Measurements from ENCODE around the gene IZUMO4.

Gene IZUMO4, protein sequence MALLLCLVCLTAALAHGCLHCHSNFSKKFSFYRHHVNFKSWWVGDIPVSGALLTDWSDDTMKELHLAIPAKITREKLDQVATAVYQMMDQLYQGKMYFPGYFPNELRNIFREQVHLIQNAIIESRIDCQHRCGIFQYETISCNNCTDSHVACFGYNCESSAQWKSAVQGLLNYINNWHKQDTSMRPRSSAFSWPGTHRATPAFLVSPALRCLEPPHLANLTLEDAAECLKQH

DNA sequence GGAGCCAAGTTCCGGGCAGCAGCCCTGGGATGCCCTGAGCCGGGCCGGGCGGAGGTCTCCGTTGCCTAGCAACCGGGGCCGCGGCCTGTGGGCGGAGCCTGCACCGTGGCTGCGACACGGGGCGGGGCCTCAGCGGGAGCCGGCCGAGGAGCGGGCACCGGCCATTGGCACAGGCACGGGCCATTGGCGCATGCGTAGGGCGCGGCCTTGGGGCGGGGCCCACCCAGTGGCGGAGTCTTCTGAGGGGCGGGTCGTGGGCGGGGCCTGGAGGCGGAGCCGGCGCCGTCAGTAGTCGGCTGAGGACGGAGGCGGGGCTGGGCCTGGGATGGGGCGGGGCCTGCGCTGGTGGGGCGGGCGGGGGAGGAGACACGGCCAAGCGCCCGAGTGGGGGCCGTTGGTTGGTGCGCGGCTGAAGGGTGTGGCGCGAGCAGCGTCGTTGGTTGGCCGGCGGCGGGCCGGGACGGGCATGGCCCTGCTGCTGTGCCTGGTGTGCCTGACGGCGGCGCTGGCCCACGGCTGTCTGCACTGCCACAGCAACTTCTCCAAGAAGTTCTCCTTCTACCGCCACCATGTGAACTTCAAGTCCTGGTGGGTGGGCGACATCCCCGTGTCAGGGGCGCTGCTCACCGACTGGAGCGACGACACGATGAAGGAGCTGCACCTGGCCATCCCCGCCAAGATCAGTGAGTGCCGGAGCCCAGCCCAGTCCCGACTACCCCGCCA is at the start of gene IZUMO4:
IZUMO4 (plus strand) TSS at position 436 of the 723 bp plus-strand sequence; CDS start at position 467, 31 bp downstream.
- Histone ChIP-seq H3K4me1 (ENCODE audit: insufficient read depth, low read length) (peaks cover 14% of the 10 kb centered on the region), H3K36me3 (ENCODE audit: insufficient read depth, low read length) (peaks cover 28% of the 10 kb centered on the region), H2AFZ (ENCODE audit: low read depth, low read length) (peak within 1 kb of the TSS; percentile 59), H3K9me3 (ENCODE audit: low read length) (no peaks in the 10 kb centered on the region), H3K27me3 (ENCODE audit: insufficient read depth, low read length) (no peaks in the 10 kb centered on the region), H3K4me3 (ENCODE audit: low read length) (peak within 1 kb of the TSS; percentile 69)

DNA sequence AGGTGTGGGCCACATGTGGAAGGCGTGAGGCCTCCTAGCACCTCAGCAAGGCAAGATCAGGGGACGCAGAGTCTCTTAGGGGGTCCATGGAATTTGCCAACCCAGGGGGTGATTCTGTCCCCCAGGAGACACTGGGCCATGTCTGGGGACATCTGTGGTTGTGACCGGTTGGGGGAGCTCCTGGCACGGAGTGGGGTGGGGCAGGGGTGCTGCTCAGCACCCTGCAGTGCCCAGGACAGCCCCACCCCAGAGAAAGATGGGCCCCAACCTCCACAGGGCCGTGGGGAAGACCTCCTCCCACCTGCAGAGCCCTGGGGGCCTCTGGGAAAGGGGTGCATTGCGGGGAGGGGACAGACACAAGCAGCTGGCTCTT is 49.7 kb upstream of the IZUMO4 start:
- H3K4me1 ChIP-seq (ENCODE audit: insufficient read depth, low read length): peaks cover 24% of the 10 kb centered on the region
- no peak overlapping the region for H3K4me3 ChIP-seq (ENCODE audit: low read length)

DNA sequence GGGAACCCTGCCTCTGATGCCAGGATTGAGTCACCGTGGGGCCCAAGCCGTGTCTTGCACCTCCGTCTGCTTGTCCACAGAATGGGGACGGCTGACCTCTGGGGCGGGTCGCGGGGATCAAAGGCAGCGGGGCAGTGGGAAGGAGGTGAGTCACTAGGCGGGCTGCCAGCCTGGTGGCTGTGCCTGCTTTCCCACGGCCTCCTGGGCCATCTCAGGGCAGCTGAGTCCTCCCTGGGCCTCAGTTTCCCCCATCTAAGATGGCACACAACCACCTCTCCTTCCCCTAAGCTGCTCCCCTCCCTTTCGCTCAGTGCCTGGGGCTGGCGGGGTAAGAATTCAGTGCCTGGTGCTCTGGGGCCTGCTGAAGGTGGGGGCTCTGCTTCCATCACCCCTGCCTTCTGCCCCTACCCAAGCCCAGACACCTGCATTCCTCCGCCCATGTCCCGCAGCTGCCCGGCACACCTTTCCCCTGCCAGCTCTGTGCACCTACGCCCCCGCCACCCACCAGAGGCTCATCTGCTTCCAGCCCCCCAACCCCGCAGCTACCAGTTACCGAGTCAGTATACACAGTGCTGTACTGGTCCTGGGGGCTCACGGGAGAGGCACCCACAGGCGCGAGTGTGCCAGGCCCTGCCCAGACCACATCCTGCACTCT is 49.1 kb upstream of the IZUMO4 start:
- no peak overlapping the region for H3K4me3 ChIP-seq (ENCODE audit: low read length)
- H3K36me3 ChIP-seq (ENCODE audit: insufficient read depth, low read length): peaks cover 46% of the 10 kb centered on the region
- H3K27me3 ChIP-seq (ENCODE audit: insufficient read depth, low read length): no peaks in the 10 kb centered on the region
- H2AFZ ChIP-seq (ENCODE audit: low read depth, low read length): no peak overlapping the region
- no peaks in the 10 kb centered on the region for H3K9me3 ChIP-seq (ENCODE audit: low read length)
- peaks cover 24% of the 10 kb centered on the region for H3K4me1 ChIP-seq (ENCODE audit: insufficient read depth, low read length)

More for the DNA sequence above, 49.7 kb upstream of the IZUMO4 start:
- Histone ChIP-seq H3K27me3 (ENCODE audit: insufficient read depth, low read length) (no peaks in the 10 kb centered on the region), H3K9me3 (ENCODE audit: low read length) (no peaks in the 10 kb centered on the region), H2AFZ (ENCODE audit: low read depth, low read length) (no peak overlapping the region), H3K36me3 (ENCODE audit: insufficient read depth, low read length) (peaks cover 51% of the 10 kb centered on the region)

DNA sequence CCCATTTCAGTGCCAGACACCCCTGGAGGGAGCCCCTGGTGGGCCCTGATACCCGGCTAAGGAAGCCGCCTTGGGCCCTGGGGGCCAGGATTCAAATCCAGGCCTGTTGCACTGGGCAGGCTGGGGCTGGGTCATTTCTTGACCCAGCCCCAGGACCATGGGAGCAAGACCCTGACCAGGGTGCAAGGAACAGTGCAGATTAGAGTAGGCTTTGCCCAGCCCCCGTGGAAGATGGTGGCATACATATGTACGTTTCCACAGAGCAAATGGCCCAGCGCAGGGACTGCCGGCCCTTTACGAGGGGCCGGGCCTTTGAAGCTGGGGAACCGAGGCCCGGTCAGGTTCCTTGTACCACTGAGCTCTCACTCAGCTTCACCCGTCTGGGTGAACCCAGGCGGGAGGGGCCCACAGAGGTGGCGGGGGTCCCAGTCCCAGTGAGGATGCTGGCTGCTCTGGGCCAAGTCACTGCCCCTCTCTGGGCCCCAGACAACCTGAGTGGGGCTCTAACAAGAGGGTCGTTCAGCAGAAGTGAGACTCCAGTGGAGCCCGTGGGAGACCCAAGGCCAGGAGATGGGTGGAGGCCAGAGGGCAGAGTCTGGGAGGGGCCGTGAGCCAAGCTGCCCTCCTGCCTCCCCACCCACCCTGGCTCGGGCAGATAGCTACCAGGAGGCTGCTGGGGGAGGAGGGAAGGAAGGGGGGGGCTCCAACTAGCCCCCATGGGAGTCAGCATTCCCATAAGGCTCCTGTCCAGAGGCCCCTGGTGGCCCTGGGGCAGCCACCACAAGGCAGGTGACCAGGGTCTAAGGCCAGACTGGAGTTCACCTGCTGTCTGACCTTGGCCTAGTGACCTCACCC is 48.4 kb upstream of the IZUMO4 start:
- no peaks in the 10 kb centered on the region for H3K27me3 ChIP-seq (ENCODE audit: insufficient read depth, low read length)
- peaks cover 38% of the 10 kb centered on the region for H3K36me3 ChIP-seq (ENCODE audit: insufficient read depth, low read length)
- no peak overlapping the region for H3K4me3 ChIP-seq (ENCODE audit: low read length)
- H3K4me1 ChIP-seq (ENCODE audit: insufficient read depth, low read length): peaks cover 24% of the 10 kb centered on the region
- H2AFZ ChIP-seq (ENCODE audit: low read depth, low read length): no peak overlapping the region
- no peaks in the 10 kb centered on the region for H3K9me3 ChIP-seq (ENCODE audit: low read length)

DNA sequence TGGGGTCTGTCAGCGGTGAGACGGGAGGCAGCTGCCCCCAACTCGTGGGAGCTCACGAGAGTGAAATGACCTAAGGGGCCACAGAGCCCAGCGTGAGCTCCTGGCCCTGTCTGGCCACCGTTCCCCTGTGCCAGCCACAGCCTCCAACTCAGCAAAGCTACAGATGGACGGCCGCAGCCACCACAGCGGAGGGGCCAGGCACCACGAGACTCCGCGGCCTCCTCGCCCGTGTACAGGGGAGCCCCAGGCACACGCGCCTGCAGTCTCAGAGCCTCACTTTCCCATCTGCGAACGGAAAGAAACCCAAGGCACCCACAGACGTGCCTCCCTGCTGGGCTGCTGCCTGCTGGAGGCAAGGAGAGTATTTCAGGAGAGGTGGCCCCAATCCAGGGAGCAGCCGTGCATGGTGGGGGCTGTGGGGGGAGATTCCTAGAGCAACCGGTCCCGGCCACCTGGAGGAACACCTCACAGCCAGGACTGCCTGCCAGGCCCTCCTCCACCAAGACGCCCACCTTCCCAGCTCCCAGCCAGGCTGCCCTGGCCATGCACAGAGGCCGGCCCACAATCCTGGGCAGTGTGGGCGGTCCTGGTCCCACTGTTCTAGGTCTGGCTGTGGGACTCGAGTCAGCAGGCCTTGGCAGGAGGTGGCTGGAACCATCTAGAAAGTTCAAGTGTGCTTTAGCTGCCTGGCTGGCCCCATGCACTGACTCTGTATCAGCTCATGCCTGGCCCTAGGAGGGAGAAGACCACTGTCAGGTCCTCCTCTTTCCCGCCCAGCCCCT is 47.6 kb upstream of the IZUMO4 start:
- no peaks in the 10 kb centered on the region for H3K27me3 ChIP-seq (ENCODE audit: insufficient read depth, low read length)
- H3K4me3 ChIP-seq (ENCODE audit: low read length): peak overlapping the region; percentile 76
- no peaks in the 10 kb centered on the region for H3K9me3 ChIP-seq (ENCODE audit: low read length)
- no peak overlapping the region for H2AFZ ChIP-seq (ENCODE audit: low read depth, low read length)
- peaks cover 24% of the 10 kb centered on the region for H3K4me1 ChIP-seq (ENCODE audit: insufficient read depth, low read length)
- H3K36me3 ChIP-seq (ENCODE audit: insufficient read depth, low read length): peaks cover 32% of the 10 kb centered on the region

DNA sequence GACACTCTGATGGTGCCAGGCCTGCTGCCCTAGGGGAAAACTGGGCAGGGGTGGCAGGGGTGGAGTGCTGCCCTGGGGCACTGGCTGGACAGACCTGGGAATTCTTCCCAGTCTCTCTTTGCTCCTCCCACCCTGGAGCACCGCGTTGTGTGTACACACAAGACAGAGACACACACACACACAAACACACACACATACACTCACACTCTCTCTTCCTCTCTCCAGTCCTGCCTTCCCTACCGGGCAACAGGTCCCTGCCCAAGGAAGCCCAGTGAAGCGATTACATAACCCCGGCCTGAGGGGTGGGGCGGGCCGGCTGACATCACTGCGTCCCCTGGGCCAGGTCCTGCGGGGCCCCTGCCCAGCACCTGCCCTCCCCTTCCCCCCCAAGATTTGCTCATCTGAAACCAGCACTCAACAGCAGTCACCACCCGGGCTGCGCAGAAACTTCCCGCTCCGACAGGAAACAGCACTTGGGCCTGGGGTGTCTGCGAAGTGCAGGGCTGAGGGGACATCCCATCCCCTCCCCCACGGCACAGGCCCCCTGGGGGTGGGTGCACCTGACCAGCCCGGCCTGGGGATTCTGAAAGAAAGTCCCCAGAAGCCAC is 46.9 kb upstream of the IZUMO4 start:
- H3K4me3 ChIP-seq (ENCODE audit: low read length): peak overlapping the region; percentile 76
- peaks cover 24% of the 10 kb centered on the region for H3K4me1 ChIP-seq (ENCODE audit: insufficient read depth, low read length)
- peaks cover 28% of the 10 kb centered on the region for H3K36me3 ChIP-seq (ENCODE audit: insufficient read depth, low read length)
- H3K9me3 ChIP-seq (ENCODE audit: low read length): no peaks in the 10 kb centered on the region
- H3K27me3 ChIP-seq (ENCODE audit: insufficient read depth, low read length): no peaks in the 10 kb centered on the region
- H2AFZ ChIP-seq (ENCODE audit: low read depth, low read length): no peak overlapping the region

DNA sequence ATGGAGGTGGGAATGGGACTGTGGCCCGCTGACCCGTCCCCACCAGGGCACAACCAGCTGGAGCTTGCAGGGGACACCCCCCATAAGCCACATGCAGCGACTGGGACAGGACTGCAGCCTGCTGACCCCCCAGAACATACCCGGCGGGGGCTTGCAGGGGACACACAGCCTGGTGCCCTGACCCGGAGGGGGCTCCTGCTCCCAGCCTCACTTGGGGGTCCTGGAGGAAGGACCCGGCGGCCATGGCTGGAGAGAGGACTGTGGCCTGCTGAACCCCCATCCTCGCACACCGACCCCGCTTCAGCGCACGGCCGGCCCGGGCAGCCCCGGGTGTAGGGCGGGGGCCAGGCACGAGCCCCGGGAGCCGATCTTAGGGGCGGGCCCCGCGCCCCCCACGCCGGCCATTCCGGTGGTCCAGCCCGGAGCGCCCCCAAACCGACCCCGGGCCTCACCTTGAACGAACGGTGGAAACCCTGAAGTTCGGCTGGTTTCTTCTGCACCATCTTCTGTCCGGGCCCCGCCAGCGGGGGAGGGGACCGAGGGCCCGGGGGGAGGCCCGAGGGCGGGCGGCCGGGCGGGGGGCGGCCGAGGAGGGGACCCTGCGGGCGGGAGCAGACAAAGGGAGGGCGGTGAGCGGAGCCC is 46.2 kb upstream of the IZUMO4 start:
- H2AFZ ChIP-seq (ENCODE audit: low read depth, low read length): no peak overlapping the region
- H3K27me3 ChIP-seq (ENCODE audit: insufficient read depth, low read length): no peaks in the 10 kb centered on the region
- no peaks in the 10 kb centered on the region for H3K9me3 ChIP-seq (ENCODE audit: low read length)
- peaks cover 26% of the 10 kb centered on the region for H3K4me1 ChIP-seq (ENCODE audit: insufficient read depth, low read length)
- H3K4me3 ChIP-seq (ENCODE audit: low read length): peak overlapping the region; percentile 76
- peaks cover 22% of the 10 kb centered on the region for H3K36me3 ChIP-seq (ENCODE audit: insufficient read depth, low read length)

DNA sequence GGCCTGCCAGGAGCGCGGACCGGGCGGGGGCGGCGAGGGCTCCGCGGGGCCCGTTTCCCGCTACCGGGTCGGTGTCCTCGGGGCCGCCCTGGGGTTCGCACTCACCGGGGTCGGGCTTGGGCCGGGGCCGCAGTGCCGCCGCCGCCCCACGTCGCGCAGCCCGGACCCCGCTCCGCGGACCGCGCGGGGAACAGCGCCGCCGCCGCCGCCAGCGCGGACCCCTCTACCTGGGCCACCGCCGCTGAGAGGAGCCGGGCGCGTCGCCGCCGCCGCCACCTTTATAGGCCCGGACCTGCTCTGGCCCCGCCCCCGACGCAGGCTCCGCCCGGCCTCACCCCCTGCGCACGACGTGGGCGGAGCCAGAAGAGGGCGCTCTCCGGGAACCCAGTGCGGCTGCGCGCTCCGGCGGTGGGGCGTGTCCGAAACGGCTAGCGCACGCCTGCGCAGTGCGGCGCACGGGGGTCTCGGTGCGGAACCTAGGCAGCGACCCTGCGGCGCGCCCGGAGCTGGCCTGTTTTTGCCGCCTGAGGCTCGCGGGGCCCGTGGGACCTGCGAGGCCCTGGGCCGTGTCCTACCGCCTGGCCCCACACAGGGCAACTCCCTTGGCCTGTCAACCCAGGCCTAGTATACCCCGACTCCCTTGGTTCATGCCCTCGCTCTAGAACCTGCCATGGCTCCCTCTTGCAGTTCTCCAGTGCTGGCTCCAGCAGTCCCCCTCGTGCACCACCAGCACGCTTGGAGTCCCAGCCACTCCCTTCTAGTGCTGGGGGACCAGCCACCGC is 45.5 kb upstream of the IZUMO4 start, which contains the start of gene MKNK2:
MKNK2 (minus strand) TSS at position 254 of the 782 bp plus-strand sequence. CDS start 393 bp downstream, outside the sequence.
- H3K4me1 ChIP-seq (ENCODE audit: insufficient read depth, low read length): peaks cover 33% of the 10 kb centered on the region
- peak within 1 kb of the TSS; percentile 76 for H3K4me3 ChIP-seq (ENCODE audit: low read length)
- peak within 1 kb of the TSS; percentile 12 for H2AFZ ChIP-seq (ENCODE audit: low read depth, low read length)
- peaks cover 17% of the 10 kb centered on the region for H3K36me3 ChIP-seq (ENCODE audit: insufficient read depth, low read length)
- H3K27me3 ChIP-seq (ENCODE audit: insufficient read depth, low read length): no peaks in the 10 kb centered on the region
- no peaks in the 10 kb centered on the region for H3K9me3 ChIP-seq (ENCODE audit: low read length)

DNA sequence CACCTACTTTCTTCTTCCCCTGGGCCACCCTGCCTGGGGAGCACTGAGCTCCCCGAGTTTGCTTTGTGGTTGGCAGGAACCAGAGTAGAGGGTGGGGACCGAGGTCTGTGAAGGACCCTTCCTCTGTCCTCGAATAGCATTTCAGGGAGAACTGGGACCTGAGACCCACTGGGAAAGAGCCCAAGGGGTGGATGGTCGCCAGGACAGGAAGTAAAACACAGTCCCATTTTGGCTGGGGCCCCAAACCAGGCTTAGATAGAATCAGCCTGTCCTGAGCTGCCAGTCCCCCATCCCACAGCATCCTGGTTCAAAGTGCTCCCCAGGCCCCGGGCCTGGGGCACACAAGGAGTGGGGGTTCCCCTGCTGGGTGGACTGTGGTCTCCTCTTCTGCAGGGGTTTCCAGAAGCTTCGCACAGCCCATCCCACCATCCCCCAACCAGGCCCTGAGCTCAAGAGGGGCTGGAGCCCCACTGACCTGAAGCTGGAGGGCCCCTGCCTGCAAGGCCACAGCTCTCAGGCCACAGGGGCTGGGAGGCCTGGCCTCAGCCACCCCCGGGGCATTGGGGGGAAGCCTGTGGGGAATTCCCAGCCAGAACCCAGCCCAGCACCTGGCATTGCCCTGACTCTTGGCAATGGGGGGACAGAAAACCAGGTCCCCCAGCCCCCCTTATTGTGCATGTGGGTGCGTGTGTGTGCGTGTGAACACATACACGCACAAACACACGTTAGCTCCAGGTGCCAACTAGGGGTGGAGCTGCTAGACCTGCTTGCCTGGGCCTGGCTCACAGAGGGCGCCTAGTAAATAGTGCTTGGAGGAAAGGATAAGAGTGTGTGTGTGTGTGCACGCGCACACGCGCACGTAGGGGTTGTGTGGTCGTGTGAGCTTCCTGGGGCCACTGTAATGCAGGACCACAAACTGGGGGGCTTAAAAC is 44.7 kb upstream of the IZUMO4 start:
- H3K4me3 ChIP-seq (ENCODE audit: low read length): no peak overlapping the region
- peaks cover 37% of the 10 kb centered on the region for H3K4me1 ChIP-seq (ENCODE audit: insufficient read depth, low read length)
- H3K9me3 ChIP-seq (ENCODE audit: low read length): no peaks in the 10 kb centered on the region
- peaks cover 12% of the 10 kb centered on the region for H3K36me3 ChIP-seq (ENCODE audit: insufficient read depth, low read length)
- H3K27me3 ChIP-seq (ENCODE audit: insufficient read depth, low read length): no peaks in the 10 kb centered on the region
- H2AFZ ChIP-seq (ENCODE audit: low read depth, low read length): peak overlapping the region; percentile 12

DNA sequence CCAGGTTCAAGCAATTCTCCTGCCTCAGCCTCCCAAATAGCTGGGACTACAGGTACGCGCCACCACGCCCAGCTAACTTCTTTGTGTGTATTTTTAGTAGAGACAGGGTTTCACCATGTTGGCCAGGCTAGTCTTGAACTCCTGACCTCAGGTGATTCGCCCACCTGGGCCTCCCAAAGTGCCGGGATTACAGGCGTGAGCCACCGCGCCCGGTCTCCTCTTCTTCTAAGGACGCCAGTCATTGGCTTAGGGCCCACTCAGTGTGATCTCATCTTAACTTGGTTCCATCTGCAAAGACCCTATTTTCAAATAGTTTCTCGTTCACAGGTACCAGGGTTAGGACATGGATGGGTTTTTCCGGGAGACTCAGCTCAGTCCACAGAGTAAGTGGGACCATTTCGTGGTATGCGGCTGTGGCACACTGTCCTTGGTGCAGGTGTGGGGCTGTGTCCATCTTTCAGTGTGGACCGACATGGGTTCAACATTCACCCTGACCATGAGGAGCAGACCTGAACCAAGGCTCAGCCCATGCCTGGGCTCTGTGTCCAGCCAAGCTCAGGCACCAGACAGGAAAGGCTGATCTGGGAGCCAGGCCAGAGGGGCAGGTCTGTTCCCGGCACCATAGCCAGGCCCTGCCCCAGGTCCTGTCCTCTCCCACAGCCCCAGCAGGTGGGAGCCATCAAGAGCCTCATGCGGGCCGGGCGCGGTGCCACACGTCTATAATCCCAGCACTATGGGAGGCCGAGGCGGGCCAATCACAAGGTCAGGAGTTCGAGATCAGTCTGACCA is 42.9 kb upstream of the IZUMO4 start:
- H3K36me3 ChIP-seq (ENCODE audit: insufficient read depth, low read length): peaks cover 7% of the 10 kb centered on the region
- H3K4me3 ChIP-seq (ENCODE audit: low read length): no peak overlapping the region
- no peaks in the 10 kb centered on the region for H3K27me3 ChIP-seq (ENCODE audit: insufficient read depth, low read length)
- H3K9me3 ChIP-seq (ENCODE audit: low read length): no peaks in the 10 kb centered on the region
- H3K4me1 ChIP-seq (ENCODE audit: insufficient read depth, low read length): peaks cover 32% of the 10 kb centered on the region
- H2AFZ ChIP-seq (ENCODE audit: low read depth, low read length): no peak overlapping the region
